Fibroblast of mammary gland (primary cell): ENCODE results near the gene EZH1.
"Not testable (repeated sequence)": the region's sequence is repeated elsewhere in the genome, so short reads cannot be mapped to it uniquely, and the experiment has no call there.

Experiments used
- DNase-seq: peaks from one replicate; pipeline ENCODE4 v3.0.0-alpha.2; 2010; ENCODE audit warnings: low read depth
- H3K4me3 ChIP-seq: 2 replicates; pipeline ENCODE4 v1.5.1; 2011; ENCODE audit warnings: low read depth, mild to moderate bottlenecking, low read length, moderate library complexity; ENCODE audit not compliant: control insufficient read depth
- CTCF ChIP-seq: conservative IDR thresholded peaks from 2 replicates; pipeline ENCODE4 v1.5.1; 2011; ENCODE audit warnings: low read depth, low read length, inconsistent platforms; ENCODE audit not compliant: control insufficient read depth, insufficient read depth

Gene EZH1

GRCh38 chr17:42665581-42666001 is 79.2 kb downstream of the EZH1 start:
- DNase-seq: no peak
- TF ChIP-seq CTCF: no peak
- H3K4me3 ChIP-seq: no peak overlapping the region

GRCh38 chr17:42660692-42661345 is 84.0 kb downstream of the EZH1 start:
- peak overlapping the region; percentile 29 for H3K4me3 ChIP-seq
- no peak for TF ChIP-seq CTCF
- DNase-seq: peak; percentile 89

GRCh38 chr17:42659932-42660274 is 84.9 kb downstream of the EZH1 start:
- peak overlapping the region; percentile 70 for H3K4me3 ChIP-seq
- not testable (repeated sequence) for DNase-seq

GRCh38 chr17:42659079-42659931 is 85.5 kb downstream of the EZH1 start, which contains the start of gene TUBG2:
Gene TUBG2 (plus strand): TSS chr17:42659284. CDS start chr17:42659504, 220 bp downstream.
- TF ChIP-seq CTCF: no peak
- H3K4me3 ChIP-seq: peak within 1 kb of the TSS; percentile 70
- DNase-seq: peak; percentile 82

GRCh38 chr17:42657824-42658588 is 86.8 kb downstream of the EZH1 start:
- no peak overlapping the region for H3K4me3 ChIP-seq
- TF ChIP-seq CTCF: no peak
- no peak for DNase-seq

DNA sequence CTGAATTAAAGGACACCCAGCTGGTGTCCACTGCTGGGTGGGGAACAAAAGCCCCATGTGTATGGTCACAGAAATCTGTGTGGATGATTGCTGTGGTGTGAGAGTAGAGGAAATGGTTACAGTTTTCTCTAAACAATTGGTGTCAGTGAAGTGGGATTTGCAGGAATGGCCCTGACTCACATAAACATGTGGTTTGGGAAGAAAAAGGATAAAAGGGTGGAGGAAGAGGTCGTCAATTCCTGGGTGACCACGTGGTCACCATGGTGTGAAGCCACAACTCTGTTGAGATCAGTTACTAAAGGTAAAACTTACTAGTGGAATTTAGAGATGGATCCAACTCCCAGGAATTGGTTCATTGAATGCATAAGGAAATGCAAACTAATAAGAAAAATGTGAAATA is 89.3 kb downstream of the EZH1 start:
- no peak for TF ChIP-seq CTCF
- peak; percentile 64 for DNase-seq
- H3K4me3 ChIP-seq: no peak overlapping the region
